Nephron (organoid): ENCODE results near the gene PKD1L1.
A peak's percentile ranks its signal among the peaks of the same experiment; 100 is the strongest.
"Not testable (repeated sequence)": the region's sequence is repeated elsewhere in the genome, so short reads cannot be mapped to it uniquely, and the experiment has no call there.

Experiments used
- H3K27ac Mint-ChIP-seq, 3 experiments: 2 replicates each; pipeline ENCODE4 v1.8.0; 2020; ENCODE audit warnings: mixed read lengths in 3 of 3, mild to moderate bottlenecking in 2 of 3, moderate library complexity in 1 of 3
- H3K27me3 Mint-ChIP-seq: 2 replicates; pipeline ENCODE4 v1.8.0; 2021; ENCODE audit warnings: low read depth, mild to moderate bottlenecking, moderate library complexity, mixed read lengths
- H3K36me3 Mint-ChIP-seq: 2 replicates; pipeline ENCODE4 v1.8.0; 2020; ENCODE audit warnings: low read depth, mixed read lengths
- H3K4me1 Mint-ChIP-seq: 2 replicates; pipeline ENCODE4 v1.8.0; 2020; ENCODE audit warnings: mixed read lengths
- H3K4me3 Mint-ChIP-seq, 3 experiments: 2 replicates each; pipeline ENCODE4 v1.8.0; 2020; ENCODE audit warnings: mild to moderate bottlenecking in 3 of 3, mixed read lengths in 3 of 3, moderate library complexity in 2 of 3
- H3K9me3 Mint-ChIP-seq: 2 replicates; pipeline ENCODE4 v1.8.0; 2020; ENCODE audit warnings: mixed read lengths
- TF ChIP-seq, protein P1 (sequence below), 3 experiments: fragments of 200-600 bp; sonication (generic); IDR thresholded peaks; one replicate each; pipeline ENCODE4 v1.5.0; 2021; ENCODE audit warnings: antibody characterized with exemption in 3 of 3; ENCODE audit not compliant: unreplicated experiment in 3 of 3

The PKD1L1 gene

DNA sequence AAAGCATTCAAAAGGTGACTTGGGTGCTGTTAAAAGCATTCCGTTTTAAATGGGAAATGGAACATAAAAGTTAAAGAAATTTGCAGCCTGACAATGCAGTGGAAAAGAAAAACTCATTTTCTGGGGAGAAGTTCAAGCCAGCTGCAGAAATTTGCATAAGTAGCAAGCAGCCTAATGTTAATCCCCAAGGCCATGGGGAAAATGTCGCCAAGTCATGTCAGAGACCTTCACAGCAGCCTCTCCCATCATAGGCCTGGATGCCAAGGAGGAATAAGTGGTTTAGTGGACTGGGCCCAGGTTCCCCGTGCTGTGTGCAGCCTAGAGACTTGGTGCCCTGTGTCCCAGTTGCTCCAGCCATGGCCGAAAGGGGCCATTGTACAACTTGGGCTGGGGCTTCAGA lies 154.2 kb downstream of the PKD1L1 start:
- Mint-ChIP-seq H3K4me1 (no peaks in the 10 kb centered on the region), H3K4me3 (no peak overlapping the region), H3K27me3 (no peaks in the 10 kb centered on the region), H3K9me3 (no peaks in the 10 kb centered on the region), H3K36me3 (no peaks in the 10 kb centered on the region), H3K27ac (no peak overlapping the region)
- TF ChIP-seq, protein P1, sequence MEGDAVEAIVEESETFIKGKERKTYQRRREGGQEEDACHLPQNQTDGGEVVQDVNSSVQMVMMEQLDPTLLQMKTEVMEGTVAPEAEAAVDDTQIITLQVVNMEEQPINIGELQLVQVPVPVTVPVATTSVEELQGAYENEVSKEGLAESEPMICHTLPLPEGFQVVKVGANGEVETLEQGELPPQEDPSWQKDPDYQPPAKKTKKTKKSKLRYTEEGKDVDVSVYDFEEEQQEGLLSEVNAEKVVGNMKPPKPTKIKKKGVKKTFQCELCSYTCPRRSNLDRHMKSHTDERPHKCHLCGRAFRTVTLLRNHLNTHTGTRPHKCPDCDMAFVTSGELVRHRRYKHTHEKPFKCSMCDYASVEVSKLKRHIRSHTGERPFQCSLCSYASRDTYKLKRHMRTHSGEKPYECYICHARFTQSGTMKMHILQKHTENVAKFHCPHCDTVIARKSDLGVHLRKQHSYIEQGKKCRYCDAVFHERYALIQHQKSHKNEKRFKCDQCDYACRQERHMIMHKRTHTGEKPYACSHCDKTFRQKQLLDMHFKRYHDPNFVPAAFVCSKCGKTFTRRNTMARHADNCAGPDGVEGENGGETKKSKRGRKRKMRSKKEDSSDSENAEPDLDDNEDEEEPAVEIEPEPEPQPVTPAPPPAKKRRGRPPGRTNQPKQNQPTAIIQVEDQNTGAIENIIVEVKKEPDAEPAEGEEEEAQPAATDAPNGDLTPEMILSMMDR (IDR thresholded peaks at IDR 0.05; ENCODE audit: unreplicated experiment in 3 of 3), result no peak

DNA sequence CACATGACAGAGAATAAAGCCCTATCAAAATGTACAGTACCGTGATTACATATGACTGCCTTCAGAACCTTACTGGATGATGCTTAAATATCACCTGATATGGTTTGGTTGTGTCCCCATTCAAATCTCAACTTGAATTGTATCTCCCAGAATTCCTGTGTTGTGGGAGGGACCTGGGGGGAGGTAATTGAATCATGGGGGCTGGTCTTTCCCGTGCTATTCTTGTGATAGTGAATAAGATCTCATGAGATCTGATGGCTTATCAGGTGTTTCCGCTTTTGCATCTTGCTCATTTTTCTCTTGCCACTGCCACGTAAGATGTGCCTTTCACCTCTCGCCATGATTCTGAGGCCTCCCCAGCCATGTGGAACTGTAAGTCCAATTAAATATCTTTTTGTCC lies 155.1 kb downstream of the PKD1L1 start:
- not testable (repeated sequence) for H3K4me1 Mint-ChIP-seq, H3K36me3 Mint-ChIP-seq, H3K27me3 Mint-ChIP-seq, H3K9me3 Mint-ChIP-seq, H3K4me3 Mint-ChIP-seq, H3K27ac Mint-ChIP-seq

DNA sequence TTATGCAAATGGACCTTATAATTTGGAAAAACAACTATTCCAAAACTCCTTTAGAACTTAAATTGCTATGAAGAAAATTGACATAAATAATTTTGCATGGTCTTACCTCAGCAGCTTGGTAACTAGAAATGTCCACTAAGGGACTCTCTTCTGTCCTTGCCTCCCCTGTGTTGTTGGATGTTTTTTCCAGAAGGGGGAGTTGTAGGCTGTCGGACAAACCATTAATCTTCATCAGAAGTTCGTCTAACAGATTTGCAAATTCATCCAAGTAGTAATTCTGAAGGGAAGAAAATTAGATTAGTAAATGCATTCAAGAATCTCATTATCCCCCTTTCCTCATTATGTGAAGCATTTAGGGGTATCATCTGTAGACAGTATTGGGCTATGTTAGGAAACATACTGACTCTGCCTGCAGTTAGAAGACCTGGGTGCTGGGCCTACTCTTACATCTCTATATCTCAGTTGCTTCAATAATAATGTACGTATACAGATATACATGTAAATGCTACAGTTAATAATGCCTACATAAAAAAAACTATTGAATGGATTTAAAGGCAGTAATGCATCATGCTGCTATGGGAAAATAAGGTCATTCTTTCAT lies 155.6 kb downstream of the PKD1L1 start:
- Mint-ChIP-seq H3K27me3 (no peaks in the 10 kb centered on the region), H3K4me3 (no peak overlapping the region)
- TF ChIP-seq, protein P1 (IDR thresholded peaks at IDR 0.05; ENCODE audit: unreplicated experiment in 3 of 3), result peak in 1 of 3 experiments; percentile 25

DNA sequence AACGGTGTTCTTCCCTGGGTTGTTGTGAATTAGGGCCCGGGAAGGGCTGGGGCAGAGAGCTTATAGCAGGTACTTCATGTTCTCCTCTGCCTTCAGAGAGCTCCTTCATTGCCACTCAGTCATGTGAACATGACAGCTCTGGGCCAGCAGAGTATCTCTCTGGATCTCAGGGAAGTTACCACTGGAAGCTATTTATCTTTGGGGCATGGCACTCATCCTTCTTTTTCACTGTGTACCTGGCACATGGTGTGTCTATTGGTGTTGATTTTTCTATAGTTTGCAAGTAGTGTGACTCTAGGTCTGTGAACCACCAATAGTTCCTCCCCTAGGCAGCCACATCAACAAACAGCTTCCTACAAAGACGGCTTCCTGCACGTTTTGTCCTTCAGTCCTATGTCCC lies 156.6 kb downstream of the PKD1L1 start:
- TF ChIP-seq, protein P1 (IDR thresholded peaks at IDR 0.05; ENCODE audit: unreplicated experiment in 3 of 3), result no peak
- H3K4me1 Mint-ChIP-seq, result peaks cover 6% of the 10 kb centered on the region
- H3K27me3 Mint-ChIP-seq, result no peaks in the 10 kb centered on the region
- no peaks in the 10 kb centered on the region for H3K36me3 Mint-ChIP-seq
- H3K4me3 Mint-ChIP-seq, result no peak overlapping the region
- H3K9me3 Mint-ChIP-seq, result no peaks in the 10 kb centered on the region
- no peak overlapping the region for H3K27ac Mint-ChIP-seq

More for the DNA sequence above, 155.6 kb downstream of the PKD1L1 start:
- Mint-ChIP-seq H3K36me3 (no peaks in the 10 kb centered on the region), H3K4me1 (no peaks in the 10 kb centered on the region), H3K9me3 (no peaks in the 10 kb centered on the region), H3K27ac (no peak overlapping the region)

DNA sequence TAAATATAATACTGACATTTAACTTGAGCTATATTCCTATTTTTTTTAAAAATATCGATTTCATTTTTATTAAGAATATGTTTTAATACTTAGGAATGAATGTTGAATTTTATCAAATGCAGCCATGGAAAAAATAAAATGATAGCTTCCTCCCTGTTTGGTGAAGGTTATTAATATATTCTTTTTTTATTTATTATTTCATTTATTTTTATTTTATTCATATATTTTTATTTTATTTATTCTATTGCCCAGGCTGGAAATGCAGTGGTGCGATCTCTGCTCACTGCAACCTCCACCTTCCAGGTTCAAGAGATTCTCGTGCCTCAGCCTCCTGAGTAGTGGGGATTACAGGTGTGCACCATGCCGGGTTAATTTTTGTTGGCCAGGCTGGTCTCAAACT lies 160.2 kb downstream of the PKD1L1 start:
- Mint-ChIP-seq H3K36me3 (no peaks in the 10 kb centered on the region), H3K4me3 (no peak overlapping the region), H3K27ac (no peak overlapping the region), H3K4me1 (peaks cover 37% of the 10 kb centered on the region), H3K27me3 (no peaks in the 10 kb centered on the region), H3K9me3 (no peaks in the 10 kb centered on the region)
- TF ChIP-seq, protein P1 (IDR thresholded peaks at IDR 0.05; ENCODE audit: unreplicated experiment in 3 of 3), result no peak

DNA sequence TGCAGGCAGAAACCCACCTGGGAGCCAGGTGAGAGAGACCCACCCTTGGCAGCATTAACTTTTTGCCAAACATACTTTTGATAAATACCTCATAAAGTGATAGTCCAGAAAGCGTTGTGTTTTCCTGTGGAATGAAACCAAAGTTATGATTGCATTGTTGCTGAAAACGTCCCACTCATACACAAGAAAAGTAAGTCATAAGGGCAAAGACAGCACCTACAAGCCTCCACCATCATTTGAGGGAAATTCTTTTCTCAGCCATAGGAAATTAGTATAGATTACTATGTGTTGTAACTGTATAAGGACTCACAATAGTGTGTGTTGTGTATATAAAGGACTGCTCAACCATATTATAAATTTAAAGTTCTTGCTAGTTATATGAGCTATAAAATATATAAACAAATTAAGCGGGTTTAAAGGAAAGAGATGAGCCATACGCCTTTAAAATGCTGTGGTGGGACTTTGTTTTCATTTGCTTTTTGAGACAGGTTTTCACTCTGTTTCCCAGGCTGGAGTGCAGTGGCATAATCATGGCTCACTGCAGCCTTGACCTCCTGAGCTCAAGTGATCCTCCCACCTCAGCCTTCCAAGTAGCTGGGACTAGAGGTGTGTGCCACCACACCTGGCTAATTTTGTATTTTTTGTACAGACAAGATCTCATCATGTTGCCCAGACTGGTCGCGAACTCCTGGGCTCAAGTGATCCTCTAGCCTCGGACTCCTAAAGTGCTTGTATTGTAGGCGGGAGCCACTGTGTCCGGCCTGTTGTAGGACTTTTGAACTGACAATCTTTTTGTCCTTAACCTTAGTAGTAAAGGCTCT lies 160.8 kb downstream of the PKD1L1 start:
- H3K27me3 Mint-ChIP-seq, result no peaks in the 10 kb centered on the region
- TF ChIP-seq, protein P1 (IDR thresholded peaks at IDR 0.05; ENCODE audit: unreplicated experiment in 3 of 3), result no peak
- H3K9me3 Mint-ChIP-seq, result no peaks in the 10 kb centered on the region

More for the DNA sequence above, 160.8 kb downstream of the PKD1L1 start:
- peaks cover 43% of the 10 kb centered on the region for H3K4me1 Mint-ChIP-seq
- no peak overlapping the region for H3K4me3 Mint-ChIP-seq
- H3K27ac Mint-ChIP-seq, result peak overlapping the region; percentile 28 to 90 (median 64)
- no peaks in the 10 kb centered on the region for H3K36me3 Mint-ChIP-seq
